ENCODE measurements around the gene ANGPTL2.

Gene ANGPTL2

DNA sequence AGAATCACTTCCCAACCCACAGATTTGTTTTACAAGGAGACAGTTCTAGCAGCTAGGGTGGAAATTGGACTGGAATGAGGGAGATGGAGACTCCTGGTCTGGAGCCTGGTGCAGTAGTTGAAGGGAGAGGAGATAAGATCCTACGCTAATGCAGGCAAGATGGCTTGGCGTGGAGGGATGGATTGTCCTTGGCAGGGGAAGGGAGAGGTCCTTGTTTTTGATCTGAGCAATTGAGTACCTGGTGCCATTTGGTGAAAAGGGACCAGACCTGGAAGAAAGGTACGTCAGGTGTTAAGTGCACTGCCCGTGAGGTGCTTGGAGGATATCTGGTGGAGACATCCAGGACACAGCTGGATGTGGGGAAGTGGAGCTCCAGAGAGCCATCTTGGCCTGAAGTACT lies 35.7 kb downstream of the ANGPTL2 start:
- no peak for ATAC-seq
- no peak for TF ChIP-seq PPARA (CRISPR knock-in tag; IDR thresholded peaks at IDR 0.05; ENCODE audit: borderline replicate concordance)
- TF ChIP-seq ZNF8 (CRISPR knock-in tag; IDR thresholded peaks at IDR 0.05): no peak
- TF ChIP-seq, protein P1, sequence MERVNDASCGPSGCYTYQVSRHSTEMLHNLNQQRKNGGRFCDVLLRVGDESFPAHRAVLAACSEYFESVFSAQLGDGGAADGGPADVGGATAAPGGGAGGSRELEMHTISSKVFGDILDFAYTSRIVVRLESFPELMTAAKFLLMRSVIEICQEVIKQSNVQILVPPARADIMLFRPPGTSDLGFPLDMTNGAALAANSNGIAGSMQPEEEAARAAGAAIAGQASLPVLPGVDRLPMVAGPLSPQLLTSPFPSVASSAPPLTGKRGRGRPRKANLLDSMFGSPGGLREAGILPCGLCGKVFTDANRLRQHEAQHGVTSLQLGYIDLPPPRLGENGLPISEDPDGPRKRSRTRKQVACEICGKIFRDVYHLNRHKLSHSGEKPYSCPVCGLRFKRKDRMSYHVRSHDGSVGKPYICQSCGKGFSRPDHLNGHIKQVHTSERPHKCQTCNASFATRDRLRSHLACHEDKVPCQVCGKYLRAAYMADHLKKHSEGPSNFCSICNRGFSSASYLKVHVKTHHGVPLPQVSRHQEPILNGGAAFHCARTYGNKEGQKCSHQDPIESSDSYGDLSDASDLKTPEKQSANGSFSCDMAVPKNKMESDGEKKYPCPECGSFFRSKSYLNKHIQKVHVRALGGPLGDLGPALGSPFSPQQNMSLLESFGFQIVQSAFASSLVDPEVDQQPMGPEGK (CRISPR knock-in tag; IDR thresholded peaks at IDR 0.05; ENCODE audit: borderline replicate concordance): no peak
- no peak for TF ChIP-seq TCF4 (CRISPR knock-in tag; IDR thresholded peaks at IDR 0.05; ENCODE audit: borderline replicate concordance)
- TF ChIP-seq ISL1 (CRISPR knock-in tag; IDR thresholded peaks at IDR 0.05): no peak
- no peak for TF ChIP-seq GLIS3 (CRISPR knock-in tag; IDR thresholded peaks at IDR 0.05)
- no peak for TF ChIP-seq RARB (CRISPR knock-in tag; IDR thresholded peaks at IDR 0.05)
- TF ChIP-seq, protein P2, sequence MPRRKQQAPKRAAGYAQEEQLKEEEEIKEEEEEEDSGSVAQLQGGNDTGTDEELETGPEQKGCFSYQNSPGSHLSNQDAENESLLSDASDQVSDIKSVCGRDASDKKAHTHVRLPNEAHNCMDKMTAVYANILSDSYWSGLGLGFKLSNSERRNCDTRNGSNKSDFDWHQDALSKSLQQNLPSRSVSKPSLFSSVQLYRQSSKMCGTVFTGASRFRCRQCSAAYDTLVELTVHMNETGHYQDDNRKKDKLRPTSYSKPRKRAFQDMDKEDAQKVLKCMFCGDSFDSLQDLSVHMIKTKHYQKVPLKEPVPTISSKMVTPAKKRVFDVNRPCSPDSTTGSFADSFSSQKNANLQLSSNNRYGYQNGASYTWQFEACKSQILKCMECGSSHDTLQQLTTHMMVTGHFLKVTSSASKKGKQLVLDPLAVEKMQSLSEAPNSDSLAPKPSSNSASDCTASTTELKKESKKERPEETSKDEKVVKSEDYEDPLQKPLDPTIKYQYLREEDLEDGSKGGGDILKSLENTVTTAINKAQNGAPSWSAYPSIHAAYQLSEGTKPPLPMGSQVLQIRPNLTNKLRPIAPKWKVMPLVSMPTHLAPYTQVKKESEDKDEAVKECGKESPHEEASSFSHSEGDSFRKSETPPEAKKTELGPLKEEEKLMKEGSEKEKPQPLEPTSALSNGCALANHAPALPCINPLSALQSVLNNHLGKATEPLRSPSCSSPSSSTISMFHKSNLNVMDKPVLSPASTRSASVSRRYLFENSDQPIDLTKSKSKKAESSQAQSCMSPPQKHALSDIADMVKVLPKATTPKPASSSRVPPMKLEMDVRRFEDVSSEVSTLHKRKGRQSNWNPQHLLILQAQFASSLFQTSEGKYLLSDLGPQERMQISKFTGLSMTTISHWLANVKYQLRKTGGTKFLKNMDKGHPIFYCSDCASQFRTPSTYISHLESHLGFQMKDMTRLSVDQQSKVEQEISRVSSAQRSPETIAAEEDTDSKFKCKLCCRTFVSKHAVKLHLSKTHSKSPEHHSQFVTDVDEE (CRISPR knock-in tag; IDR thresholded peaks at IDR 0.05): no peak
- no peak for TF ChIP-seq TOX (CRISPR knock-in tag; IDR thresholded peaks at IDR 0.05; ENCODE audit: borderline replicate concordance)
- TF ChIP-seq ZNF565 (CRISPR knock-in tag; conservative IDR thresholded peaks at IDR 0.05; ENCODE audit: low read depth): no peak
- no peak for TF ChIP-seq ZC3H10 (CRISPR knock-in tag; IDR thresholded peaks at IDR 0.05)

DNA sequence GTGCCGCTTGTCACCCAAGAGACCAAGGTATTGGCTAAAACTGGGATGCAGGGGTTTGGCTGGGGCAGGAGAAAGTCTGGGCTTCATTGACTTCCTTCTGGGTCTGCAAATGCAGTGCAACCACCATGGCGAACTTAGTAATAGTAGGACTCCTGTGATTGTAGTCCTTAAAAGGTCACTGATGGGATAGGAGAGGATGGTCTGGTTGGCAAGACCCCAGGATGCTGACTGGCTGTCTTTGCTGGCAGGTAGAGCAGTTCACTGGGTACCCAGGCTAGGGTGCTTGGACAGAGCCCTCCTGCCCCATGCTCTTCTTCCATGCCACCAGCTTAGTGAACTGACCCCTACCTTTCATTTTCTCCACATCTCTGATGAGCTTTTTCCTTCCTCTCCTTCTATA lies 37.2 kb downstream of the ANGPTL2 start:
- TF ChIP-seq, protein P2 (CRISPR knock-in tag; IDR thresholded peaks at IDR 0.05): no peak
- no peak for TF ChIP-seq RARB (CRISPR knock-in tag; IDR thresholded peaks at IDR 0.05)
- no peak for TF ChIP-seq PPARA (CRISPR knock-in tag; IDR thresholded peaks at IDR 0.05; ENCODE audit: borderline replicate concordance)

DNA sequence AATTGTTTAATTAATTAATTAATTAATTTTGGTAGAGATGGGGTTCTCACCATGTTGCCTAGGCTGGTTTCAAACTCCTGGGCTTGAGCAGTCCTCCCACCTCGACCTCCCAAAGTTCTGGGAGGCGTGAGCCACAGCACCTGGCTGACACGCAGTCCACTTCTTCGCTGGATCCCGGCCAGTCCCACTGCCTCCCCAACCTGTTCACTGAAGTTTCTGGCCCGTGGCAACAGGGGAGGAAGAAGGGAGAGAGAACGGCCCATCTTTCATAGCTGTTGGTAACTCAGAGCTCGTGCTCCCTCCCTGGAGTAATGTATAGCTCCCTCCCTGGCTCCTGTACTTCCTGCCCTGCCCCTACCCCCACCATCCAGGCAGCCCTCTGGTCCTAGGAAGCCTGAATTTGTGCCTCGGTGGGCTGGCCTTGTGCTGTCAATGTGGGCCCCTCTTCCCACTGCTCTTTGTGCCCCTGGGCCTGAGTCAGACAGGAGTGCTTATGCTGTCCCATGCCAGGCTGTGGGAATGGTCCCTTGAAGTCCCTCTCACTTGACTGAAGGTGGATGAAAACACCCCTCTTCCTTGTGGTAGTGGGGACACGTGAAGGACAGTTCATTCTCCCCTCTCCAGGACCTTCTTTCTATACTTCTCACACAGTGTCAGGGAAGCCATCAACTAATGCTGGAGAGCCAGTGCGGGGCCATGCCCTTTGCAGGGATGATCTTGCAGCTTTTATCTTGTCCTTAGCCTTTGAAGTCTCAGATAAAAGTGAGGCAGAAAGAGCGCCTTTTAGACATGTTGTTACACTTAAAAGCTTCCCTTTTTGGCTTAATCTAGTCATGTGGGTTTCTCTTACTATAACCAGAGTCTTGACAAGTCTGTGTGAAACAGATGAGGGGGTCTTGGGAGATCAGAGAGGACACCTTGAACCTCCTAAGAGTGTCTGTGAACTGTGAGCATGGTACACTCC lies 38.1 kb downstream of the ANGPTL2 start:
- TF ChIP-seq, protein P1 (CRISPR knock-in tag; IDR thresholded peaks at IDR 0.05; ENCODE audit: borderline replicate concordance): no peak
- TF ChIP-seq ZC3H10 (CRISPR knock-in tag; IDR thresholded peaks at IDR 0.05) (no peak), RARB (CRISPR knock-in tag; IDR thresholded peaks at IDR 0.05) (no peak), ESRRG (CRISPR knock-in tag; IDR thresholded peaks at IDR 0.05) (no peak), OSR1 (CRISPR knock-in tag; IDR thresholded peaks at IDR 0.05) (no peak), PPARA (CRISPR knock-in tag; IDR thresholded peaks at IDR 0.05; ENCODE audit: borderline replicate concordance) (no peak), ZFP3 (CRISPR knock-in tag; IDR thresholded peaks at IDR 0.05) (no peak), TOX (CRISPR knock-in tag; IDR thresholded peaks at IDR 0.05; ENCODE audit: borderline replicate concordance) (no peak), SNAI2 (CRISPR knock-in tag; IDR thresholded peaks at IDR 0.05) (no peak)
- TF ChIP-seq, protein P3, sequence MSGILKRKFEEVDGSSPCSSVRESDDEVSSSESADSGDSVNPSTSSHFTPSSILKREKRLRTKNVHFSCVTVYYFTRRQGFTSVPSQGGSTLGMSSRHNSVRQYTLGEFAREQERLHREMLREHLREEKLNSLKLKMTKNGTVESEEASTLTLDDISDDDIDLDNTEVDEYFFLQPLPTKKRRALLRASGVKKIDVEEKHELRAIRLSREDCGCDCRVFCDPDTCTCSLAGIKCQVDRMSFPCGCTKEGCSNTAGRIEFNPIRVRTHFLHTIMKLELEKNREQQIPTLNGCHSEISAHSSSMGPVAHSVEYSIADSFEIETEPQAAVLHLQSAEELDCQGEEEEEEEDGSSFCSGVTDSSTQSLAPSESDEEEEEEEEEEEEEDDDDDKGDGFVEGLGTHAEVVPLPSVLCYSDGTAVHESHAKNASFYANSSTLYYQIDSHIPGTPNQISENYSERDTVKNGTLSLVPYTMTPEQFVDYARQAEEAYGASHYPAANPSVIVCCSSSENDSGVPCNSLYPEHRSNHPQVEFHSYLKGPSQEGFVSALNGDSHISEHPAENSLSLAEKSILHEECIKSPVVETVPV (CRISPR knock-in tag; IDR thresholded peaks at IDR 0.05): no peak
- TF ChIP-seq, protein P2 (CRISPR knock-in tag; IDR thresholded peaks at IDR 0.05): no peak
- ATAC-seq: no peak

More for the DNA sequence above, 37.2 kb downstream of the ANGPTL2 start:
- no peak for ATAC-seq
